ENCODE results near the gene MAPRE2.

GRCh38 chr18:35072616-35073015 is 31.4 kb downstream of the MAPRE2 start:
- TF ChIP-seq CTCF (IDR thresholded peaks at IDR 0.05) (no peak), POLR2A (IDR thresholded peaks at IDR 0.05) (no peak)

Measured in adrenal gland (tissue), 5 donors.